GM21367 (cell line): Measurements from ENCODE around the gene FREY1.

Experiments used
- ATAC-seq: cut with Tn5 transposase; IDR thresholded peaks from one replicate; pipeline ENCODE4 v1.9.1; 2021; ENCODE audit not compliant: unreplicated experiment

Gene FREY1

GRCh38 chr11:45872651-45873356 lies 34.3 kb downstream of the FREY1 start:
- ATAC-seq, result no peak

GRCh38 chr11:45871638-45872037 lies 35.4 kb downstream of the FREY1 start:
- no peak for ATAC-seq

GRCh38 chr11:45870706-45871105 lies 36.4 kb downstream of the FREY1 start:
- ATAC-seq, result no peak

GRCh38 chr11:45869551-45869950 lies 37.5 kb downstream of the FREY1 start:
- no peak for ATAC-seq

GRCh38 chr11:45864041-45864440 lies 43.0 kb downstream of the FREY1 start:
- no peak for ATAC-seq

- ATAC-seq, result no peak
Observed at GRCh38 chr11:45860764-45861510, 46.1 kb downstream of the FREY1 start.

GRCh38 chr11:45860348-45860747 lies 46.7 kb downstream of the FREY1 start:
- no peak for ATAC-seq

GRCh38 chr11:45859661-45860140 lies 47.4 kb downstream of the FREY1 start:
- no peak for ATAC-seq

GRCh38 chr11:45858751-45859398 lies 48.2 kb downstream of the FREY1 start:
- ATAC-seq, result no peak

GRCh38 chr11:45857961-45858474 lies 49.1 kb downstream of the FREY1 start:
- no peak for ATAC-seq
